ENCODE results near the gene MON1A.
"Not testable (repeated sequence)": the region's sequence is repeated elsewhere in the genome, so short reads cannot be mapped to it uniquely, and the experiment has no call there.

Gene MON1A

DNA sequence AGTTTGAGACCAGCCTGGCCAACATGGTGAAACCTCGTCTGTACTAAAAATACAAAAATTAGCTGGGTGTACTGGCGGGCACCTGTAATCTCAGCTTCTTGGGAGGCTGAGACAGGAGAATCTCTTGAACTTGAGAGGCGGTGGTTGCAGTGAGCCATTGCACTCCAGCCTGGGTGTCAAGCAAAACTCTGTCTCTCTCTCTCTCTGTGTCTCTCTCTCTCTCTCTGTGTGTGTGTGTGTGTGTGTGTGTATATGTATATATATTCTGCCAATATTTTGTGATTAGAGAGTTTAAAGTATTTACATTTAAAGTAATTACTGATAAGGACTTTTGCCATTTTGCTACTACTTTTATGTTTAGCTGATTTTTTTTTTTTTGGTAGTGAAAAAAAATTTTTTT lies 26.0 kb upstream of the MON1A start:
- H3K27ac ChIP-seq, result no peak overlapping the region
- ChIA-PET POLR2A (ENCODE audit: low non-redundant PET) (no interaction called here), CTCF (interaction anchor here (0.6 kb wide), 1 partner anchor 1666 kb away, joined by 6 read pairs; no protein-coding TSS in a partner anchor)
- TF ChIP-seq, protein P1, sequence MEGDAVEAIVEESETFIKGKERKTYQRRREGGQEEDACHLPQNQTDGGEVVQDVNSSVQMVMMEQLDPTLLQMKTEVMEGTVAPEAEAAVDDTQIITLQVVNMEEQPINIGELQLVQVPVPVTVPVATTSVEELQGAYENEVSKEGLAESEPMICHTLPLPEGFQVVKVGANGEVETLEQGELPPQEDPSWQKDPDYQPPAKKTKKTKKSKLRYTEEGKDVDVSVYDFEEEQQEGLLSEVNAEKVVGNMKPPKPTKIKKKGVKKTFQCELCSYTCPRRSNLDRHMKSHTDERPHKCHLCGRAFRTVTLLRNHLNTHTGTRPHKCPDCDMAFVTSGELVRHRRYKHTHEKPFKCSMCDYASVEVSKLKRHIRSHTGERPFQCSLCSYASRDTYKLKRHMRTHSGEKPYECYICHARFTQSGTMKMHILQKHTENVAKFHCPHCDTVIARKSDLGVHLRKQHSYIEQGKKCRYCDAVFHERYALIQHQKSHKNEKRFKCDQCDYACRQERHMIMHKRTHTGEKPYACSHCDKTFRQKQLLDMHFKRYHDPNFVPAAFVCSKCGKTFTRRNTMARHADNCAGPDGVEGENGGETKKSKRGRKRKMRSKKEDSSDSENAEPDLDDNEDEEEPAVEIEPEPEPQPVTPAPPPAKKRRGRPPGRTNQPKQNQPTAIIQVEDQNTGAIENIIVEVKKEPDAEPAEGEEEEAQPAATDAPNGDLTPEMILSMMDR (conservative IDR thresholded peaks at IDR 0.05; ENCODE audit: low read depth), result no peak
- DNase-seq (ENCODE audit: low spot score), result no peak

GRCh38 chr3:49952924-49953323 lies 23.3 kb upstream of the MON1A start:
- POLR2A ChIA-PET (ENCODE audit: low non-redundant PET), result no interaction called here

DNA sequence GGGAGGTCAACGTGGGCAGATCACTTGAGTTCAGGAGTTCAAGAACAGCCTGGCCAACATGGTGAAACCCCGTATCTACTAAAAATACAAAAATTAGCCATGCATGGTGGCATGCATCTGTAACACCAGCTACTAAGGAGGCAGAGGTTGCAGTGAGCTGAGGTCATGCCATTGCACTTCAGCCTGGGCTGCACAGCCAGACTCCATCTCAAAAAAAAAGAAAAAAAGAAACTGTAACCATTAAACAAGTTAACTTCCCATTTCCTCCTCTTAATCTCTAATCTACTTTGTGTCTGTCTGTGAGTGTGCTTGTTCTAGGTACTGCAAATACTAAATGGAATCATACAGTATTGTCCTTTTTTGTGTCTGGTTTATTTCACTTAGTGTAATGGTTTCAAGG lies 13.0 kb upstream of the MON1A start:
- POLR2A ChIA-PET (ENCODE audit: low non-redundant PET), result no interaction called here
- TF ChIP-seq, protein P1 (conservative IDR thresholded peaks at IDR 0.05; ENCODE audit: low read depth), result no peak
- CTCF ChIA-PET, result no interaction called here
- DNase-seq (ENCODE audit: low spot score), result no peak
- H3K27ac ChIP-seq, result no peak overlapping the region; the same call in 1 of the 2 replicates

More at GRCh38 chr3:49952924-49953323, 23.3 kb upstream of the MON1A start:
- DNase-seq (ENCODE audit: low spot score), result no peak
- no peak overlapping the region for H3K27ac ChIP-seq
- TF ChIP-seq, protein P1 (conservative IDR thresholded peaks at IDR 0.05; ENCODE audit: low read depth), result no peak
- CTCF ChIA-PET, result no interaction called here

- ChIA-PET POLR2A (ENCODE audit: low non-redundant PET) (no interaction called here), CTCF (interaction anchor here (0.6 kb wide), 1 partner anchor 34 kb away, joined by 4 read pairs; no protein-coding TSS in a partner anchor)
- TF ChIP-seq, protein P1 (conservative IDR thresholded peaks at IDR 0.05; ENCODE audit: low read depth), result no peak
- peak overlapping the region; percentile 96 for H3K27ac ChIP-seq
- DNase-seq (ENCODE audit: low spot score), result no peak
These were observed 11.1 kb upstream of the MON1A start for GRCh38 chr3:49940667-49941249.

- TF ChIP-seq, protein P1 (conservative IDR thresholded peaks at IDR 0.05; ENCODE audit: low read depth), result no peak
- POLR2A ChIA-PET (ENCODE audit: low non-redundant PET), result interaction anchor here (0.5 kb wide), 1 partner anchor 76 kb away, joined by 4 read pairs; no protein-coding TSS in a partner anchor
- DNase-seq (ENCODE audit: low spot score), result peak; percentile 95
- peak within 1 kb of the TSS; percentile 96 for H3K27ac ChIP-seq
- CTCF ChIA-PET, result interaction anchor here (0.6 to 0.7 kb wide), 2 partner anchors 8 to 116 kb away, joined by 5 read pairs; no protein-coding TSS in a partner anchor
These were observed 10.5 kb upstream of the MON1A start, which contains the start of gene RBM6 for GRCh38 chr3:49939858-49940666. Gene RBM6 (plus strand): TSS chr3:49940150. CDS start chr3:49962642, 22,492 bp downstream.

- no peak overlapping the region for H3K27ac ChIP-seq
- no peak for DNase-seq (ENCODE audit: low spot score)
- ChIA-PET POLR2A (ENCODE audit: low non-redundant PET) (no interaction called here), CTCF (interaction anchor here (0.6 to 0.7 kb wide), 2 partner anchors 51 to 55 kb away, joined by 4 to 7 read pairs; no protein-coding TSS in a partner anchor)
- TF ChIP-seq, protein P1 (conservative IDR thresholded peaks at IDR 0.05; ENCODE audit: low read depth), result no peak
These were observed 7.5 kb upstream of the MON1A start for GRCh38 chr3:49937090-49937489.

GRCh38 chr3:49932281-49932680 lies 2.7 kb upstream of the MON1A start:
- CTCF ChIA-PET; DNase-seq (ENCODE audit: low spot score); POLR2A ChIA-PET (ENCODE audit: low non-redundant PET); H3K27ac ChIP-seq: not testable (repeated sequence)

All from RWPE1 (cell line).